GM21717 (cell line): Measurements from ENCODE around the gene SDF4.

ENCODE experiments used
- ATAC-seq: cut with Tn5 transposase; IDR thresholded peaks from one replicate; pipeline ENCODE4 v1.9.1; 2021; ENCODE audit warnings: mild to moderate bottlenecking, moderate library complexity; ENCODE audit not compliant: unreplicated experiment

Gene SDF4

GRCh38 chr1:1215080-1215676 is 16.6 kb downstream of the SDF4 start:
- ATAC-seq, result no peak

GRCh38 chr1:1213345-1214265 is 18.2 kb downstream of the SDF4 start, which contains the start of gene TNFRSF4:
TNFRSF4 (minus strand) TSS chr1:1214153; CDS start chr1:1214127, 26 bp downstream.
- no peak for ATAC-seq

DNA sequence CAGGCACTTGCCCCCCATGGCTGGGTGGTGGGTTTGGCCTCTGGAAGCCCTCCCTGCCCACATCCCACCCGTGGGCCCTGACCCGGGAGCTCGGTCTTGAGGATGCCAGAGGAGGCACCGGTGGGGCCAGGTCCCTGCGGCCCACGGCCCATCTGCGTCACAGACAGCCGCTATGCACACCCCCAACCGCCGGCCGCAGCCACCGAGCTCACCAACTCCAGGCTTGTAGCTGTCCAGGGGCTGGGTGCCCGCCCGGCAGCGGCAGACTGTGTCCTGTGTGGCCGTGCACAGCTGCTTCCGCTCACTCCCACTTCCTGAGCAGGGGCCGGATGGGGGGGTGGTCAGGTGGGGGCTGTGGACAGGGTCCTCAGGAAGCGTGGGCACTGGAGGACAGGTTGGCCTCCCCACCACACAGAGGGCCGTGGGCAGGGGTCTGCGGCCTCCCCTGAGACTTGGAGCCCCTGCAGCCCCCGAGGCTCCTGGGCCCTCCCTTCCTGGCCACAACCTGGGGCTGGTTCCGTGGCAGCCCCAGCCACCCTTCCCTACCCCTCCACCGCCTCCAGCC is 18.9 kb downstream of the SDF4 start:
- ATAC-seq, result no peak

GRCh38 chr1:1211541-1212441 is 20.0 kb downstream of the SDF4 start:
- no peak for ATAC-seq

DNA sequence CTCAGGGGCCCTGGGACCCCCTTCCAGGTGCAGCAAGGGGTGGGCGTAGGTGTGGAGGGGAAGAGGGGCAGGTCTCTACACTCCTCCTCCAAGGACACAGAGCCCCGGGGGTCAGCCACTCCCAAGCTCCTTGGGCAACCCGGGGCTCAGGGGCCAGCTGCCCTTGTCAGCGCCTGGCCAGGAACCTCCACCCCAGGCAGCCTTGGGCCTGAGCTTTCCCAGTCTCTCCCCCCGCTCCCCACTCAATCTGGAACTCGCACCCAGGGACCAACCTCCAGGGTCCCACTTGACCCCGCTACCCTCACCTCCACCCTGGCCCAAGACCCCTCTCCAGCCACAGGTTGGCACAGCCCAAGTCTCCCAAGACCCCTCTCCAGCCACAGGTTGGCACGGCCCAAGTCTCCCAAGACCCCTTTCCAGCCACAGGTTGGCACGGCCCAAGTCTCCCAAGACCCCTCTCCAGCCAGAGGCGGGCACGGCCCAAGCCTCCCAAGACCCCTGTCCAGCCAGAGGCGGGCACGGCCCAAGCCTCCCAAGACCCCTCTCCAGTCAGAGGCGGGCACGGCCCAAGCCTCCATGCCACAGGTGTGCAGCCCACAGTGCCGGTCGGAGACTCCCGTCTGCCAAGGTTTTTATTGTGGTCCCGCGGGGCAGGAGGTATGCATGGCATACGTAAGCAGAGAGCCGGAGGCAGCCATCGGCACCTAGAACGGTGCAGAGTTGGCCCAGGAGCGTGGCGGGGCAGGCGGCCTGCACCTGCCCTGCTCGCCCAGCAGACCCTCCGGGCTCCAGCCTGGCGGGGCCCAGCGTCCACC is 20.9 kb downstream of the SDF4 start:
- no peak for ATAC-seq

DNA sequence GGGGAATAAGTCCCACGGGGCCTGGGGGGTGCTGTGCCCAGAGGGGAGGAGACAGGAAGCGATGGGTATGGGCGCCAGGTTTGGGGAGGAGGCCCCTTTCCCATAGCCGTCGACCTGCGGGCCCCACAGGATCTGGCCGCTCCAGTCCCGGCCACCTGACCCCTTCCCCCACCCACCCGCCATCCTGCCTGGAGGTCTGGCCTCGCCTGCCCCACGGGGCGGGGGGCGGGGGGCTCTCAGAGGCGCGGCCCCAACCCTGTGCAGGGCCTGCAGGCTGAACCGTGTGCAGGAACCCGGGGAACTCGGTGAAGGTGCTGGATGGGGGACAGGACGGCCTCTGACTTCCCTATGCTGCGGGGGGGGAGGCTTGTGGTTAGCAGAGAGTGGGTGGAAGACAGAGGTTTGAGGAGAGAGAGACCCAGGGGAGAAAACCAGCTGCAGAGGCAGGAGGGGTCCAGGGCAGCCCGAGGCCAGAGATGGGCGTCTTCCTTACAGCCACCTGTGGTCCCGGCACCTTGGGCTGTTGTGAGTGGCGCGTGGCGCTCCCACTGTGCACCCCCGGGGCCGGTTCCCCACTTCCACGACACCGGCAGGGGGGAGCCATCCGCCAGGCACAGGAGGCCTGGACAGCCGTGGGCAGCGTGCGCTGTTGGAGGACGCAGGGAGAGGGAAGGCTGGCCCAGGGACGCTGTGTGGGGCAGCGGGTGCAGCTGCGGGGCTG is 22.9 kb downstream of the SDF4 start:
- ATAC-seq, result no peak

DNA sequence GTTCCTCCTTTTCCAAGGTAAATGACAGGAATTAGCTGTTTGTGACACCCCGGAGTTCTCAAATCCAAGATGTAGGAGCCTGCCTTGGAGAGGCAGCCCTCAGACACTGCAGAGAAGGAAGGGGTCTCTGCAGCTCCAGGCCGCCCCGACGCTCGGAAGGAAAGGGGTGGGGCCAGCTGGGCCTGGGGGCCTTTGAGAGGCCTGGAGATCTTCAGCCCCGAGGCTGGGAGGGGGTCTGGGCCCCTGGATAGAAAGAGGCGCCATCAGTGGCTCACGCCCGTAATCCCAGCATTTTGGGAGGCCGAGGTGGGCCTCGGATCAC is 24.3 kb downstream of the SDF4 start:
- ATAC-seq, result no peak

GRCh38 chr1:1206966-1207531 is 24.8 kb downstream of the SDF4 start:
- ATAC-seq, result no peak

GRCh38 chr1:1206376-1206965 is 25.3 kb downstream of the SDF4 start, which contains the start of gene TNFRSF18:
TNFRSF18 (minus strand) TSS chr1:1206592; CDS start chr1:1206571, 21 bp downstream.
- no peak for ATAC-seq

DNA sequence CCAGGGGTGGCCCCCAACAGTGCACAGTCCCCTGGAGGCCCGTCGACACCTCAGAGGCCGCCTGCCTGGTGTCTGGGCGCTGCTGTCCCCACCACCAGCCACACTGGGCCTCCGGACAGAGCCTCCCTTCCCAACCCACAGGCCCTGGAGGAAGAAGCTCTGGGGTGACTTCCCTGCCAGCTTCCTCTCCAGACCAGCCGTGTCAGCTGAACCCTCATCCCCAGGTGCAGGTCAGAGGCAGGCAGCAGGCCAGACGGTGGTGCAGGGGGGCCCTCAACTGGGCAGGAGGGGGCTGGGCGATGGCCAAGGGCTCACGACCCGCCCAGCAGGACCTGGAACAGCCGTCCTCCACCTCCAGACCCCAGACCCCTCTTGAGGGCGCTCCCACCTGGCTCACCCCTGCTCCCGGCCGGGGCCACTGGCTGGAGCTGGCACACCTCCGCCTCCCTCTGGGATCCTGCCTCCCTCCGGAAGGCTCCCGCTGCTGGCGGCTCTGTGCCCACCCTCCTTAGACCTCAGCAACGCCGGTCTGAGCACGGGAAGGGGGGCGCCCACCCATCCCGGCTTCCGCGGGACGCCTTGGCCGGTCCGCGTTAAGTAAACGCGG is 25.9 kb downstream of the SDF4 start:
- no peak for ATAC-seq

- ATAC-seq, result no peak
Observed at GRCh38 chr1:1204998-1205768, 26.6 kb downstream of the SDF4 start.

- no peak for ATAC-seq
Observed at GRCh38 chr1:1204425-1204920, 27.3 kb downstream of the SDF4 start.

GRCh38 chr1:1203561-1204424 is 28.0 kb downstream of the SDF4 start:
- no peak for ATAC-seq

DNA sequence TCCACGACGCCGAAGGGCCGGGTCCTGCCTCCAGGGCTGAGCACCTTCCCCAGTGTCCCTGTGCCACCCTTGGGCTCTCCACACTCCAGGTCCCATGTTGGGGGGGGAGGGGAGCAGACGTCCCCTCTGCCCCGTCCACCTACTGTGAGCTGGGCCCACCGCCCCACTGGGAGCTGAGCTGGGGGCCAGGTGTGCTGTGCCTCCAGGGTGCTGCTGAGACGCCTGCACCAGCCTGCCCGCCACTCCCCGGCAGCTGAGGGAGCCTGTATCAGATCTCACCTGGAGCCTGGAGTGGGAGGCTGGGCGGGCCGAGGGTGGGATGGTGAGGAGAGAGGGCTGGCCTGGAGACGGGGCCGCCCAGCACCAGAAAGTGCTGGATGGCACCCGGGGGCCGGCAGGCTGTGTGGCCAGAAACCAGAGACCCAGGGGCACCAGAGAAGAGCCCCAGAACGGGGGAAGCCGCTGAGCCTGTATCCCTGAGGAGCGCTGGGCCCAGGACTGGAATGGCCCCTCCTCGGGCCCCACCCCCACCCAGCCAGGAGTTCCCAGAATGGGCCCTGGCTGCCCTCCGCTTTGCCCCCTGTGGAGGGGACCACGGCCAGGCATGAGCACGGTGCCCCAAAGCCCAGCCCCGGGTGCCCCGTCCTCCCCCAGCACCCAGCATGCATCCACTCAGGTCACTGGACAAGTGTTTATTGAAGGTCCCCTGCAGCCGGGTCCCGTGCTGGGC is 28.8 kb downstream of the SDF4 start:
- ATAC-seq, result no peak

DNA sequence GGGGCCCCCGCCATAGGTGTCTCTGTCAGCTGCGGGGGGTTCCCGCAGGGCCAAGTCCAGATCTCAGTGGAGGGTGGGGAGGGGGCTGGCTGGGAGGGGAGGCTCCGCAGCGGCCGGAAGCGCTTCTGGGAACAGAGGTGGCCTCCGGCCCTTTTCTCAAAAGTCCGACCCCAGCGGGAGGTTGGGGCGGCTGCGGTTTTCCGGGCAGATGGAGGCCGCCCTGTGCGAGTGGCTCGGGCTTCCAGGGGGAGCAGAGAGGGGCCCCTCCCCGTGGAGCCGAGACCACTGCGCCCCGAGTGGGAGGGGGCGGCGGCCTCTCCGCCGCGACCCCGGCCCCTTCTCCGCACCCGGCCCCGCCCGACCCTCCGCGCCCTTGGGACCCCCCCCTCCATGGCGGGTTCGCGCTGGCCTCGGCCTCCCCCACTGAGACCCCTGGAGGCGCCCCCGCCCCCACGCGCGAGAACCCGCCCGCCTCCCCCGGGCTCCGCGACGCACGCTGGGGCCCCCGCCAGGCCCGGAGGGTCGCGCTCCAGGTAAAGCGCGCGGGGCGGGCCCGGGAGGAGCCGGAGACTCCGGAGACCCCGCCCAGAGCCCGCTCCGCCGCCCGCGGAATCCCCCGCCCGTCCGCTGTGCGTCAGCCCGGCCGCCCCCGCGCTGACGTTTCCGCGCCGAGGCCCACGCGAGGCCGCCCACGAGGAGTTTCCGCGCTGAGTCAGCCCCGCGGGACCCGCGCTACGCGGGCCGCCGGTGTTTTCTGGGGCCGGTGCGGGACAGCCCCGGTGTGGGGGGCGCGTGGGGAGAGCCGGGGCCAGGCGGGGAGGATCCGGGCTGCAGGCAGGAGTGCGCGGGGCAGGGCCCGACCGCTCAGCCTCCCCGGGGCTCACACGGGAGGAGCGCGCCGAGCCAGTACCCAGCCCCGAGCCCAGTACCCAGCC is 30.7 kb downstream of the SDF4 start:
- ATAC-seq, result no peak
